Pons (tissue), 1 donor: ENCODE measurements around the gene CPTP.

Source experiments
- DNase-seq: peaks from one replicate; pipeline ENCODE4 v3.0.0-alpha.2; 2016; ENCODE audit warnings: low spot score

Gene CPTP

GRCh38 chr1:1335792-1336248 lies 11.2 kb downstream of the CPTP start:
- no peak for DNase-seq

GRCh38 chr1:1336446-1336845 lies 11.8 kb downstream of the CPTP start:
- no peak for DNase-seq

GRCh38 chr1:1336931-1337792 lies 12.6 kb downstream of the CPTP start:
- DNase-seq: no peak

- DNase-seq: no peak
Observed at GRCh38 chr1:1337793-1338147, 13.2 kb downstream of the CPTP start.

GRCh38 chr1:1338278-1338677 lies 13.7 kb downstream of the CPTP start:
- DNase-seq: no peak

GRCh38 chr1:1340185-1340584 lies 15.6 kb downstream of the CPTP start:
- no peak for DNase-seq

- no peak for DNase-seq
Observed at GRCh38 chr1:1340791-1341548, 16.4 kb downstream of the CPTP start.

GRCh38 chr1:1341549-1342021 lies 17.0 kb downstream of the CPTP start:
- no peak for DNase-seq

- DNase-seq: no peak
Observed at GRCh38 chr1:1342061-1342562, 17.5 kb downstream of the CPTP start.

GRCh38 chr1:1342584-1343115 lies 18.0 kb downstream of the CPTP start:
- no peak for DNase-seq

GRCh38 chr1:1343811-1344421 lies 19.3 kb downstream of the CPTP start:
- DNase-seq: no peak

GRCh38 chr1:1344655-1345361 lies 20.2 kb downstream of the CPTP start:
- DNase-seq: no peak

- DNase-seq: no peak
Observed at GRCh38 chr1:1345384-1345783, 20.8 kb downstream of the CPTP start.

GRCh38 chr1:1345860-1346500 lies 21.4 kb downstream of the CPTP start:
- DNase-seq: no peak

GRCh38 chr1:1346501-1346890 lies 21.9 kb downstream of the CPTP start:
- DNase-seq: no peak

- no peak for DNase-seq
Observed at GRCh38 chr1:1347026-1347595, 22.5 kb downstream of the CPTP start.

GRCh38 chr1:1347663-1348419 lies 23.2 kb downstream of the CPTP start:
- no peak for DNase-seq

- no peak for DNase-seq
Observed at GRCh38 chr1:1348420-1349255, 24.0 kb downstream of the CPTP start.
